ENCODE measurements around the gene A2ML1. TPM values are rescaled to one million over a fixed set of nuclear protein-coding genes. Genes with fewer than 3 reads are reported as not detected.
"Not testable (repeated sequence)": the region's sequence is repeated elsewhere in the genome, so short reads cannot be mapped to it uniquely, and the experiment has no call there.

A2ML1 gene
- total RNA-seq, 1 donor from 2014 or later = not detected

DNA sequence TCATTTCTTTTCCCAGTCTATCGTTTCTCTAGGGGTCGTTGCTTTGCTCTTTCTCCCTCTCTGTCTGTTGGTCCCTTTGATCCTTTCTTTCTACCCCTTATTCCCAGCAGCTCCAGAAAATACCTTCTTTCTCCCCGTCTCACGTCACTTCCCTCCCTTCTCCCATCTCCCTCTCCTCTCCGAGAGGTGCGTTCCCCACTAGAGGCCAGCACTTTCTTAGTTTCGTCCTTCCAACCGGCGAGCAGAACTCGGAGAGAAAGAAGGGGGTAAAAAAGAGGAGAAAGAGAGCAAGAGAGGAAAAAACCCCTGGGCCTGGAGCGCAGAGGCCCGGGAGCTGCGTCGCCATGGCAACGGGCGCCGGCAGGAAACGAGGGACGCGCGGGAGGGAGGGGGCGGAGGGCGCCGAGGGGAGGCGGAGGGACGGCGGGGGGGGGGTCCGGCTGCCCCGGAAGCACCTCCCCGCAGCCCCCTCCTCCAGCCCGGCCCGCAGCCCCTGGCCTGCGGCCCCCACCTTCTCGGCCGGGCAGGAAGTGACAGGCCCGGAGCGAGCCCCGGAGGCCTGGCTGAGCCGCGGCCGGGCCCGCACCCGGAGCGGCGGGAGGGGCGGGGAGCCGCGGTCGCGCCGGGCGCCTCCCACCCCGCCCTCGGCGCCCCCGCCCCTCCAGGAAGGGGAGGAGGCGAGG is 91.8 kb downstream of the A2ML1 start, which contains the start of gene PHC1:
Gene PHC1 (plus strand): TSS at position 477 of the 683 bp plus-strand sequence. CDS start 3,169 bp downstream, outside the sequence.
- Histone ChIP-seq H2AFZ (ENCODE audit: low read depth, low read length) (peak within 1 kb of the TSS; percentile 90), H3K79me2 (ENCODE audit: insufficient read depth, low read length) (peaks cover 30% of the 10 kb centered on the region), H3K4me3 (ENCODE audit: insufficient read depth, low read depth, low read length) (peak within 1 kb of the TSS; percentile 77), H3K9ac (ENCODE audit: low read length) (peak within 1 kb of the TSS; percentile 78), H3K27ac (ENCODE audit: low read depth, low read length) (peak within 1 kb of the TSS; percentile 75), H3K4me1 (ENCODE audit: insufficient read depth, low read length) (peaks cover 11% of the 10 kb centered on the region), H3K4me2 (ENCODE audit: low read length) (peak within 1 kb of the TSS; percentile 93)
- peak; percentile 63 for DNase-seq (ENCODE audit: low read depth)
- not testable (repeated sequence) for H3K27me3 Mint-ChIP-seq (ENCODE audit: low read depth, unreplicated experiment); FAIRE-seq; H4K20me1 ChIP-seq (ENCODE audit: insufficient read depth, low read length); H3K36me3 ChIP-seq (ENCODE audit: insufficient read depth, low read length); H3K9me3 Mint-ChIP-seq (ENCODE audit: unreplicated experiment); H3K9me3 ChIP-seq (ENCODE audit: insufficient read depth, low read depth, low read length); H3K36me3 Mint-ChIP-seq (ENCODE audit: low read depth, unreplicated experiment); H3K27me3 ChIP-seq (ENCODE audit: insufficient read depth, low read length)
- Mint-ChIP-seq H3K4me3 (ENCODE audit: unreplicated experiment) (peak within 1 kb of the TSS; percentile 97), H3K27ac (ENCODE audit: unreplicated experiment) (peak within 1 kb of the TSS; percentile 96), H3K4me1 (ENCODE audit: low read depth, unreplicated experiment) (peaks cover 16% of the 10 kb centered on the region)
- TF ChIP-seq, protein P1, sequence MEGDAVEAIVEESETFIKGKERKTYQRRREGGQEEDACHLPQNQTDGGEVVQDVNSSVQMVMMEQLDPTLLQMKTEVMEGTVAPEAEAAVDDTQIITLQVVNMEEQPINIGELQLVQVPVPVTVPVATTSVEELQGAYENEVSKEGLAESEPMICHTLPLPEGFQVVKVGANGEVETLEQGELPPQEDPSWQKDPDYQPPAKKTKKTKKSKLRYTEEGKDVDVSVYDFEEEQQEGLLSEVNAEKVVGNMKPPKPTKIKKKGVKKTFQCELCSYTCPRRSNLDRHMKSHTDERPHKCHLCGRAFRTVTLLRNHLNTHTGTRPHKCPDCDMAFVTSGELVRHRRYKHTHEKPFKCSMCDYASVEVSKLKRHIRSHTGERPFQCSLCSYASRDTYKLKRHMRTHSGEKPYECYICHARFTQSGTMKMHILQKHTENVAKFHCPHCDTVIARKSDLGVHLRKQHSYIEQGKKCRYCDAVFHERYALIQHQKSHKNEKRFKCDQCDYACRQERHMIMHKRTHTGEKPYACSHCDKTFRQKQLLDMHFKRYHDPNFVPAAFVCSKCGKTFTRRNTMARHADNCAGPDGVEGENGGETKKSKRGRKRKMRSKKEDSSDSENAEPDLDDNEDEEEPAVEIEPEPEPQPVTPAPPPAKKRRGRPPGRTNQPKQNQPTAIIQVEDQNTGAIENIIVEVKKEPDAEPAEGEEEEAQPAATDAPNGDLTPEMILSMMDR (IDR thresholded peaks at IDR 0.05; ENCODE audit: insufficient read depth, low read depth, low read length) = peak; percentile 28

DNA sequence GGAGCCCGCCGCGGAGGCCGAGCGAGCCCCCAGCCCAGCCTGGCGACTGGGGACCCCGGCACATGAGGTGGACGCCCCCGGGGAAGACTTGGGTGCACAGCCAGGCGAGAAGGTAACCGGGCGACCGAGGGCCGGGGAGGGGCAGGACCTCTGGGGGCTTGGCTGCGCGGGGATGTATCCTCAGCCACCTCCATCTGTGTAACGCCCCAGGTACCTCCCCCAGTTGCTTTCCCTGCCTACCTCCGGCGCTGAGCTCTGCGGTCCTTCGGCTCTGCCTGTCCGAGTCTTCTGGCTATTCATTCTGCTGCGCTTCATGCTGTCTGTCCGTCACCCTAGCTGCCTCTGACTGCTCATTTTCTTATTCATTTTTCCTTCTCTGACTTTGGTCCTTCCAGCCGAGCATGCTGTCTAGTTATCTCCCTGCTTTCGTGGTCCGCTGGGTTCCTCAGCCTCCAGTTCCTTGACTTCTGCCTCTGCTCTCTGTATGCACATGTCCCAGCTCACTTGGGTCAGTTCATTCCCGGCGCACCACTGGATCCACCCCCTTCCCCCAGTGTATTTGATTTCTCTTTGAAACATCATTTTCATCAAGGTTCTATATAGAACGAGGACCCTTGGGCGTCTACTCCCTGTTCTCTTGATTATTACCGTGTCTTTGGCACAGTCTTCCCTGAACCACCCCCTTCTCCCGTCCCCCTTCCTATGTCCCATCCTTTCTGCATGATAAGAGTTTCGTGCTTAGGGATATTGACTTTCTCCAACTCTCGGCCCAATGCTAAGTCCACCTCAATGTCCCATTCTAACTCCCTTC is 92.5 kb downstream of the A2ML1 start:
- peak overlapping the region; percentile 77 for H3K4me3 ChIP-seq (ENCODE audit: insufficient read depth, low read depth, low read length)
- peaks cover 11% of the 10 kb centered on the region for H3K4me1 ChIP-seq (ENCODE audit: insufficient read depth, low read length)
- H3K27me3 ChIP-seq (ENCODE audit: insufficient read depth, low read length) = no peaks in the 10 kb centered on the region
- peak; percentile 52 for FAIRE-seq
- Mint-ChIP-seq H3K27me3 (ENCODE audit: low read depth, unreplicated experiment) (no peaks in the 10 kb centered on the region), H3K9me3 (ENCODE audit: unreplicated experiment) (no peaks in the 10 kb centered on the region), H3K27ac (ENCODE audit: unreplicated experiment) (no peak overlapping the region), H3K36me3 (ENCODE audit: low read depth, unreplicated experiment) (peaks cover 4% of the 10 kb centered on the region), H3K4me1 (ENCODE audit: low read depth, unreplicated experiment) (peaks cover 16% of the 10 kb centered on the region), H3K4me3 (ENCODE audit: unreplicated experiment) (no peak overlapping the region)
- no peak overlapping the region for H3K27ac ChIP-seq (ENCODE audit: low read depth, low read length)
- TF ChIP-seq, protein P1 (IDR thresholded peaks at IDR 0.05; ENCODE audit: insufficient read depth, low read depth, low read length) = no peak
- no peak for TF ChIP-seq EZH2 (IDR thresholded peaks at IDR 0.05; ENCODE audit: insufficient read depth, low read length)
- H3K4me2 ChIP-seq (ENCODE audit: low read length) = peak overlapping the region; percentile 93
- no peaks in the 10 kb centered on the region for H3K36me3 ChIP-seq (ENCODE audit: insufficient read depth, low read length)
- H3K79me2 ChIP-seq (ENCODE audit: insufficient read depth, low read length) = peaks cover 30% of the 10 kb centered on the region
- peak overlapping the region; percentile 90 for H2AFZ ChIP-seq (ENCODE audit: low read depth, low read length)
- no peaks in the 10 kb centered on the region for H3K9me3 ChIP-seq (ENCODE audit: insufficient read depth, low read depth, low read length)
- DNase-seq (ENCODE audit: low read depth) = peak; percentile 50
- peak overlapping the region; percentile 72 for H3K9ac ChIP-seq (ENCODE audit: low read length)
- peaks cover 6% of the 10 kb centered on the region for H4K20me1 ChIP-seq (ENCODE audit: insufficient read depth, low read length)

All from astrocyte (in vitro differentiated cells and primary cell).